B cell (primary cell): ENCODE data around the gene ZNF746. TPM values are rescaled to one million over a fixed set of nuclear protein-coding genes. Genes with fewer than 3 reads are reported as not detected.

ENCODE experiments used
- ATAC-seq: fragments of 200-7000 bp; cut with Tn5 transposase; one replicate; pipeline ENCODE4 v1.10.0; 2021; ENCODE audit warnings: low read depth, mild to moderate bottlenecking, moderate number of reproducible peaks, moderate library complexity
- CTCF ChIA-PET: fragments of 350-600 bp; sonication (Branson Sonifier 250); formaldehyde crosslinking; loops from one replicate; lab custom pipeline; 2021; ENCODE audit warnings: antibody characterized with exemption, inconsistent platforms; lab: Charles Lee
- POLR2A ChIA-PET: fragments of 350-600 bp; sonication (Branson Sonifier 250); formaldehyde crosslinking; loops from one replicate; lab custom pipeline; 2021; ENCODE audit warnings: antibody characterized with exemption; lab: Charles Lee
- DNase-seq: peaks from one replicate; pipeline ENCODE4 v3.0.0; 2013
- H2AFZ ChIP-seq: 2 replicates; pipeline ENCODE4 v1.6.1; 2012; ENCODE audit warnings: mild to moderate bottlenecking, low read depth, low read length; ENCODE audit not compliant: insufficient read depth, poor library complexity, severe bottlenecking
- H3K27ac ChIP-seq, 2 donors: 1 replicate in 1 of 2; 2 replicates in 1 of 2; pipeline ENCODE4 v1.5.1; 2012 to 2013; ENCODE audit warnings: low read length in 2 of 2, mild to moderate bottlenecking in 2 of 2, moderate library complexity in 1 of 2
- H3K27me3 ChIP-seq, 4 experiments: fragments of 200-600 bp in 1 of 4; sonication (generic) in 1 of 4; replicated peaks in 1 of 4; 1 replicate in 2 of 4; 2 replicates in 2 of 4; pipeline versions ENCODE4 v1.6.1 to v1.7.0; 2013 to 2016; ENCODE audit warnings: low read length in 3 of 4, mild to moderate bottlenecking in 2 of 4, mixed read lengths in 1 of 4, moderate library complexity in 1 of 4; ENCODE audit not compliant: insufficient read depth in 4 of 4, control insufficient read depth in 3 of 4; ENCODE audit errors: control extremely low read depth in 1 of 4
- H3K36me3 ChIP-seq, 2 experiments: replicated peaks in 1 of 2; 1 replicate in 1 of 2; 2 replicates in 1 of 2; pipeline versions ENCODE4 v1.6.1 to v1.7.1; 2013; ENCODE audit warnings: low read length in 1 of 2; ENCODE audit not compliant: insufficient read depth in 2 of 2, control insufficient read depth in 1 of 2; ENCODE audit errors: control extremely low read depth in 1 of 2, extremely low read depth in 1 of 2
- H3K4me1 ChIP-seq, 2 donors: fragments of 200-600 bp in 1 of 2; sonication (generic) in 1 of 2; 1 replicate in 1 of 2; 2 replicates in 1 of 2; pipeline versions ENCODE4 v1.5.1 to v1.6.1; 2013 to 2017; ENCODE audit warnings: low read length in 2 of 2; ENCODE audit not compliant: control insufficient read depth in 2 of 2, insufficient read depth in 2 of 2
- H3K4me2 ChIP-seq: replicated peaks from 2 replicates; pipeline ENCODE3; 2012; ENCODE audit warnings: mild to moderate bottlenecking, low read depth, low read length; ENCODE audit not compliant: poor library complexity, severe bottlenecking
- H3K4me3 ChIP-seq, 5 experiments: fragments of 200-600 bp in 1 of 5; sonication (generic) in 1 of 5; 1 replicate in 3 of 5; 2 replicates in 2 of 5; pipeline versions ENCODE4 v1.5.1 to v1.7.0; 2011 to 2016; ENCODE audit warnings: low read length in 4 of 5, mild to moderate bottlenecking in 4 of 5, low read depth in 2 of 5, control low read depth in 1 of 5, moderate library complexity in 1 of 5; ENCODE audit not compliant: insufficient read depth in 1 of 5; ENCODE audit errors: control extremely low read depth in 1 of 5, extremely low read depth in 1 of 5
- H3K79me2 ChIP-seq: fragments of 200-600 bp; sonication (generic); one replicate; pipeline ENCODE4 v1.6.0; 2016; ENCODE audit warnings: low read length; ENCODE audit not compliant: control insufficient read depth, insufficient read depth
- H3K9ac ChIP-seq: fragments of 200-600 bp; sonication (generic); 2 replicates; pipeline ENCODE4 v1.6.1; 2017; ENCODE audit warnings: mild to moderate bottlenecking, low read length, moderate library complexity
- H3K9me3 ChIP-seq, 3 donors: one replicate each; pipeline versions ENCODE4 v1.6.1 to v1.7.1; 2013; ENCODE audit warnings: low read length in 2 of 3; ENCODE audit not compliant: control insufficient read depth in 2 of 3, insufficient read depth in 1 of 3; ENCODE audit errors: control extremely low read depth in 1 of 3
- H4K20me1 ChIP-seq: 2 replicates; pipeline ENCODE4 v1.6.0; 2012; ENCODE audit warnings: mild to moderate bottlenecking, low read length; ENCODE audit not compliant: insufficient read depth, control insufficient read depth, poor library complexity, severe bottlenecking
- H3K27ac Mint-ChIP-seq: one replicate; pipeline ENCODE4 v1.8.0; 2021; ENCODE audit warnings: mixed read lengths
- H3K27me3 Mint-ChIP-seq: one replicate; pipeline ENCODE4 v1.8.0; 2021; ENCODE audit warnings: mixed read lengths
- H3K4me1 Mint-ChIP-seq: one replicate; pipeline ENCODE4 v1.8.0; 2021; ENCODE audit warnings: mixed read lengths
- H3K4me3 Mint-ChIP-seq: one replicate; pipeline ENCODE4 v1.8.0; 2021; ENCODE audit warnings: mixed read lengths
- H3K9me3 Mint-ChIP-seq: one replicate; pipeline ENCODE4 v1.8.0; 2022; ENCODE audit warnings: mixed read lengths; ENCODE audit not compliant: insufficient read depth
- CTCF ChIP-seq: fragments of 200-600 bp; IDR thresholded peaks from one replicate; pipeline ENCODE4 v1.8.0; 2022; ENCODE audit warnings: antibody characterized with exemption, mild to moderate bottlenecking
- EZH2 ChIP-seq: IDR thresholded peaks from 2 replicates; pipeline ENCODE4 v1.6.1; 2012; ENCODE audit warnings: borderline replicate concordance, low read depth, mild to moderate bottlenecking, moderate library complexity, low read length; ENCODE audit not compliant: insufficient read depth, poor library complexity, severe bottlenecking
- WGBS: methylation state at CpG from one replicate; pipeline ENCODE4 v1.1.5; 2013; ENCODE audit warnings: missing lambda C conversion rate; ENCODE audit not compliant: insufficient coverage; 5-methylcytosine and 5-hydroxymethylcytosine counted together
- intact Hi-C: fragments of 100-400 bp; cut with micrococcal nuclease; formaldehyde crosslinking; loops from one replicate; pipeline ENCODE4 v1.10.0; 2022
- polyA plus RNA-seq: library from polyadenylated mRNA; depleted of rRNA; stranded (reverse); fragments of >200 nt; gene quantifications from 2 replicates; pipeline ENCODE4 v1.2.3, GENCODE V29; 2012
- total RNA-seq, 2 donors: library from RNA; stranded (reverse); fragments of 120-200 nt in 1 of 2; gene quantifications; 1 replicate in 1 of 2; 2 replicates in 1 of 2; pipeline versions ENCODE4 v1.2.3 to v1.2.4, GENCODE V29; 2013 to 2022

ZNF746 gene
- total and polyA plus RNA-seq, 2 donors (not counting 1 experiment from before 2014, with no cell fraction given) = 15.6 to 30.4 TPM

DNA sequence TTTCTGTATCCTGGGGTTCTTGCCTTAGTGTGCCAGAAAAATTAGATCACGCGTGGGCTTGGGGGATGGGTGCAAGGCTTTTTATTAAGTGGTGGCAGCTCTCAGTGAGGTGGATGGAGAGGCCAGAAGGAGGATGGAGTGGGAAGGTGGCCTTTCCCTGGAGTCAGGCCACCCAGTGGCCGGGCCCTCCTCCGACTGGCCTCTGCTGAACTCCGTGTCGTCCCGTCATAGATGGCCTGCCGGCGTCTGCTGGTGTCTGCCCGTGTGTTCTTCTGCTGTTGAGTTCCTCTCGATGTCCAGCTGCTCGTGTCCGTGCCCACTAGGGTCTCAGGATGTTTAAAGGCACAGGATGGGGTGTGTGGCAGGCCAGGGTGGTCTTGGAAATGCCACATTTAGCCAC is 4.0 kb upstream of the ZNF746 start:
- Histone ChIP-seq H3K27me3 (no peaks in the 10 kb centered on the region), H3K4me2 (no peak overlapping the region), H3K27ac (no peak overlapping the region), H3K36me3 (no peaks in the 10 kb centered on the region), H3K4me1 (peaks cover 7 to 8% of the 10 kb centered on the region in 2 donors), H3K9ac (no peak overlapping the region), H3K79me2 (peaks cover 11% of the 10 kb centered on the region), H3K9me3 (peaks cover 3 to 6% (median 4%) of the 10 kb centered on the region in 3 donors), H3K4me3 (no peak overlapping the region), H4K20me1 (peaks cover 3% of the 10 kb centered on the region), H2AFZ (no peak overlapping the region)
- ChIA-PET POLR2A (no interaction called here), CTCF (no interaction called here)
- Mint-ChIP-seq H3K4me1 (peaks cover 5% of the 10 kb centered on the region), H3K27me3 (peaks cover 4% of the 10 kb centered on the region), H3K4me3 (no peak overlapping the region), H3K9me3 (peaks cover 3% of the 10 kb centered on the region), H3K27ac (no peak overlapping the region)
- intact Hi-C loops = no loop called here
- ATAC-seq (no peak), DNase-seq (no peak)
- 97% methylated on average over 13 of the region's 13 CpGs for WGBS
- TF ChIP-seq CTCF (no peak), EZH2 (no peak)

DNA sequence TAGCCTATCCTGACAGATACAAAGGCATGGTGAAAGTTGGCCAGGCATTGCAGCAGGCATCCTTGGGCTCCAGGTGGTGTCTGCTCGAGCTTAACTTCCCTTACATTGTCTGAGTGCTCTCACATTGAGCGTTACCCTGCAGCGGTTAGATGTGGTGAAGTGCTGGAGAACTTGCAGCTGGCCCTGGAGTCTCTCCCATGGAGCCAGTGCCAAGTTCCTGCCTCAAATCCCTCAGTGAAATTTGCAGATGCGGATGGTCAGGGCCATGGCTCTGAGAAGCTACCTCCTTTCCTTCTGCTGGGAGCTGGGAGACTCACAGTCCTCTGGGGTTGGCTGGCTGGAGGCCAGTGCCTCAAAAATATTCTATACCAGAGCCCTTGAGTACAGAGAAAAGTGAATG is 3.3 kb upstream of the ZNF746 start:
- H3K4me1 Mint-ChIP-seq = peaks cover 13% of the 10 kb centered on the region
- H3K9ac ChIP-seq = no peak overlapping the region
- intact Hi-C loops = no loop called here
- CTCF ChIA-PET = interaction anchor here (0.7 kb wide), 1 partner anchor 79 kb away, joined by 3 read pairs; no protein-coding TSS in a partner anchor
- H3K4me2 ChIP-seq = no peak overlapping the region
- no peak overlapping the region for H3K27ac ChIP-seq
- peaks cover 10% of the 10 kb centered on the region for H4K20me1 ChIP-seq
- peaks cover 19% of the 10 kb centered on the region for H3K79me2 ChIP-seq
- ATAC-seq = no peak
- H3K27ac Mint-ChIP-seq = no peak overlapping the region
- no peak overlapping the region for H3K4me3 ChIP-seq
- no peak overlapping the region for H2AFZ ChIP-seq
- WGBS = 83% methylated on average over 4 of the region's 4 CpGs
- H3K4me3 Mint-ChIP-seq = no peak overlapping the region
- peaks cover 12 to 15% of the 10 kb centered on the region in 2 donors for H3K4me1 ChIP-seq
- no peaks in the 10 kb centered on the region for H3K36me3 ChIP-seq
- peaks cover 0 to 3% (median 1%) of the 10 kb centered on the region in 3 donors for H3K9me3 ChIP-seq
- H3K9me3 Mint-ChIP-seq = peaks cover 3% of the 10 kb centered on the region
- DNase-seq = no peak
- H3K27me3 ChIP-seq = no peaks in the 10 kb centered on the region
- POLR2A ChIA-PET = no interaction called here
- no peak for TF ChIP-seq EZH2
- no peak for TF ChIP-seq CTCF
- peaks cover 4% of the 10 kb centered on the region for H3K27me3 Mint-ChIP-seq
